Measurements from ENCODE around the gene POU6F1. TPM values are rescaled to one million over a fixed set of nuclear protein-coding genes. Genes with fewer than 3 reads are reported as not detected.

POU6F1 gene
- total RNA-seq, 2 experiments from 2014 or later = 12.1 to 12.4 TPM

DNA sequence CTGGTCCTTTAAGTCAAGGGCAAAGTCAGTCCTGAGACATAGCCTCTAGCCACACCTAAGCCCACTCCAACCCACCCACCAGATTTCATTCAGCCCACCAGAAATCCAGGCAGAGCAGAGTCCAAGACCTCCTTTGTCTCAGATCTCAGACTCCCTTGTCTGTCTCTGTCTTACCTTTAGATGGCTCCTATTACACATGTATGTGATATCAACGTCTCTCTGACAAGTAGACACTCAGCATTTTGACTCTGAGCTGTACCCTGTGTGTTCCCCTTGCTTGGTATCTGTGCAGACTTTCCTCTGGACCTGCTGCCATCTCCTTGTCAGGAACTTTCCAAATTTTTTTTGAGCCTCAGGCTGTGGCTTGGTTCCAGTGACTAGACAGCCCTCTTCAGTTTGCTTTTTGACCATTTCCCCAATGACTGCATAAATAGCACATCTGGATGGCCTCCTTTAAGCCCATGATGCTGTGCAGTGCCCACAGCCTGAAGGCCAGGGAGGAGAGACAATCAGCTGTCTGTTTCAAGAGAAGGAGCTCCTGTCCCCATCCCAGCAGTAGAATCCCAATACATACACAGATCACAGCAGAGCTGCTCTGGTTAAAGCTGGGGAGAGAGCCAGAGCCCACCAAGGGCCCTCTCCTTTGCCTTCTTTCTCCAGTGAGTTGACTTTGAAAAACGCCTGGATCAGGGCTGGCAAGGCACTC is 7.0 kb downstream of the POU6F1 start:
- intact Hi-C loops (cut with micrococcal nuclease) = no loop called here
- POLR2A ChIA-PET = no interaction called here

DNA sequence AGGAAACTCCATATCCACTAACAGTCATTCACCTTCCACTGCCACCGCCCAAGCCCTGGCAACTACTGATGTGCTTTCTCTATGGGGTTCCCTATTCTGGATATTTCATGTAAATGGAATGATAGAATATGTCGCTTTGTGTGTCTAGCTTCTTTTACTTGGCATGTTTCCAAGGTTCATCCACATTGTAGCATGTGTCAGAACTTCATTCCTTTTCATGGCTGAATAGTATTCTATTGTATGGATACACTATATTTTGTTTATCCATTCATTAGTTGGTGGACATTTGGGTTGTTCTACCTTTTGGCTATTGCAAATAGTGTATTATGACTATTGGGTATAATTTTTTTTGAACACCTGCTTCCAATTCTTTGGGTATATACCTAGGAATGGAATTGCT is 8.6 kb downstream of the POU6F1 start:
- POLR2A ChIA-PET = interaction anchor here (1.3 kb wide), 1 partner anchor 9 kb away, joined by 4 read pairs; the partner anchor contains the start of gene POU6F1
- H3K4me1 Mint-ChIP-seq (ENCODE audit: low read depth) = no peaks in the 10 kb centered on the region

More for the DNA sequence above, 7.0 kb downstream of the POU6F1 start:
- H3K27ac Mint-ChIP-seq = peak overlapping the region; percentile 10
- no peak for DNase-seq
- CTCF ChIA-PET = no interaction called here
- H3K36me3 Mint-ChIP-seq = peaks cover 2% of the 10 kb centered on the region
- H3K9me3 Mint-ChIP-seq = no peaks in the 10 kb centered on the region
- H3K27me3 Mint-ChIP-seq = no peaks in the 10 kb centered on the region
- H3K4me1 Mint-ChIP-seq (ENCODE audit: low read depth) = no peaks in the 10 kb centered on the region
- no peak overlapping the region for H3K4me3 Mint-ChIP-seq

DNA sequence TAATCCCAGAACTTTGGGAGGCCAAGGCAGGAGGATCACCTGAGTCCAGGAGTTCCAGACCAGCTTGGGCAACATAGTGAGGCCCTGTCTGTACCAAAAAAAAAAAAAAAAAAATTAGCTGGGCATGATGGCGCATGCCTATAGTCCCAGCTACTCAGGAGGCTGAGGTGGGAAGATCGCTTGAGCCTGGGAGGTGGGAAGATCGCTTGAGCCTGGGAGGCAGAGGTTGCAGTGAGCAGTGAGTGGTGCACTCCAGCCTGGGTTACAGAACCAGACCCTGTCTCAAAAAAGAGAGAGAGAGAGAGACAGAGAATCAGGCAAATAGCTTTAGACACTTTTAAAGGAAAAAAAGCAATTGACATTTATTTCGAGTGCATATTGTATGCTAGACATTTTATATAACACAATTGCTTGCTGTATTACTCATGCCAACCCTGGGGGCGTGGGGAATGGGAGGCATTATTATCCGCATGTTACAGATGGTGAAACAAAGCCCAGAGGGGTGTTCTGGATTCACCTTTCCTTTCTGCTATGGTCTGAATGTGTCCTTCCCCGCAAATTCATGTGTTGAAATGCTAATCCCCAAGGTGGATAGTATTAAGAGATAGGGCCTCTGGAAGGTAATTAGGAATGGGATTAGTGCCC is 9.7 kb downstream of the POU6F1 start:
- Mint-ChIP-seq H3K36me3 (peaks cover 2% of the 10 kb centered on the region), H3K9me3 (no peaks in the 10 kb centered on the region), H3K27ac (no peak overlapping the region), H3K4me1 (ENCODE audit: low read depth) (peaks cover 8% of the 10 kb centered on the region), H3K4me3 (no peak overlapping the region), H3K27me3 (no peaks in the 10 kb centered on the region)
- DNase-seq = no peak
- ChIA-PET CTCF (no interaction called here), POLR2A (interaction anchor here (1.3 kb wide), 1 partner anchor 10 kb away, joined by 4 read pairs; the partner anchor contains the start of gene POU6F1)
- intact Hi-C loops (cut with micrococcal nuclease) = no loop called here

More for the DNA sequence above, 8.6 kb downstream of the POU6F1 start:
- CTCF ChIA-PET = no interaction called here
- DNase-seq = no peak
- Mint-ChIP-seq H3K27ac (no peak overlapping the region), H3K9me3 (no peaks in the 10 kb centered on the region), H3K4me3 (no peak overlapping the region), H3K36me3 (peaks cover 2% of the 10 kb centered on the region), H3K27me3 (no peaks in the 10 kb centered on the region)
- intact Hi-C loops (cut with micrococcal nuclease) = no loop called here

DNA sequence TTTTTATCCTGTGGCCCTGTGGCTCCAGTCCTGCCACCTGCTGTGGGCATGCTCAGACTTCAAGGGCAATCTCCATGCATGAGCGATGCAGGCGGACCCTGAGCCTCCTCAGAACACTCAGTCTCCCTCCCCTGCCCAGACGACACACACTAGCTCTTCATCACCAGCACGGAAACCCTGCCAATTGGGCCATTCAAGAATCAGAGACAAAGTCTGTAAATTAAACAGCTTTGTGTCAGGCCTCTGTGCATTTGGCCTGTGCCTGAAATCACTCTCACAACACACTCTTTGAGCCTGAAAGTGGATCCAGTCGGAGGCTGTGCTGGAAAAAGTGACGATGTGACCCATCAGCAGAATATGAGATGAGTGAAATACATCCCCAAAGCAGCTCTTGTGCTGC is 12.5 kb downstream of the POU6F1 start:
- DNase-seq = no peak
- no peak overlapping the region for H3K27ac Mint-ChIP-seq
- H3K36me3 Mint-ChIP-seq = peaks cover 2% of the 10 kb centered on the region
- intact Hi-C loops (cut with micrococcal nuclease) = no loop called here
- H3K4me1 Mint-ChIP-seq (ENCODE audit: low read depth) = peaks cover 22% of the 10 kb centered on the region
- no peaks in the 10 kb centered on the region for H3K27me3 Mint-ChIP-seq
- no peak overlapping the region for H3K4me3 Mint-ChIP-seq
- CTCF ChIA-PET = interaction anchor here (0.9 to 2.7 kb wide), 2 partner anchors 13 to 136 kb away, joined by 3 to 11 read pairs; partner anchors contain the start of gene POU6F1
- no peaks in the 10 kb centered on the region for H3K9me3 Mint-ChIP-seq
- POLR2A ChIA-PET = interaction anchor here (5.1 kb wide), 1 partner anchor 13 kb away, joined by 17 read pairs; the partner anchor contains the start of gene POU6F1

DNA sequence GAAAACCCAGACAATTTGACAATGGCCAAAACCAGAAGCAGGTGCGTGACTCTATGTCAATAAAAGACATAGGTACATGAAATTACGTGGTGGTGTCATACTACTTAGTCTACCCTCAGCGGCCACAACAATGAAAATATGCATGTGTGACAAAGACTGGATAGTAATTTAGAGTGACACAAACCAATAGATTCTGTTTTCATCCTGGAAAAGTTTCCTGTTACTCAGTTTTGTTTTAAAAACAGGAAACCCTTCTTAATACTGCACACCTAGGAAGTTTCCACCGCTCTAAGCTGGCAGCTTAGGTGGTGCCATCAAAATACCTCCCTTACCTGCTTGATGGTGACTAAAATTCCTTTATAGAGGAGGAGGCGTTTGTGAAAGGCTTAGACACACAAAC is 15.1 kb downstream of the POU6F1 start:
- Mint-ChIP-seq H3K27ac (peak overlapping the region; percentile 38), H3K9me3 (no peaks in the 10 kb centered on the region), H3K27me3 (no peaks in the 10 kb centered on the region), H3K4me1 (ENCODE audit: low read depth) (peaks cover 22% of the 10 kb centered on the region), H3K4me3 (no peak overlapping the region), H3K36me3 (peaks cover 2% of the 10 kb centered on the region)
- POLR2A ChIA-PET = interaction anchor here (1.0 to 5.1 kb wide), 2 partner anchors 15 to 190 kb away, joined by 3 to 17 read pairs; partner anchors contain the start of gene POU6F1
- intact Hi-C loops (cut with micrococcal nuclease) = loop anchor here (1.0 kb wide), 1 partner anchor 115 kb away; no protein-coding TSS in a partner anchor
- DNase-seq = peak; percentile 23
- CTCF ChIA-PET = no interaction called here

DNA sequence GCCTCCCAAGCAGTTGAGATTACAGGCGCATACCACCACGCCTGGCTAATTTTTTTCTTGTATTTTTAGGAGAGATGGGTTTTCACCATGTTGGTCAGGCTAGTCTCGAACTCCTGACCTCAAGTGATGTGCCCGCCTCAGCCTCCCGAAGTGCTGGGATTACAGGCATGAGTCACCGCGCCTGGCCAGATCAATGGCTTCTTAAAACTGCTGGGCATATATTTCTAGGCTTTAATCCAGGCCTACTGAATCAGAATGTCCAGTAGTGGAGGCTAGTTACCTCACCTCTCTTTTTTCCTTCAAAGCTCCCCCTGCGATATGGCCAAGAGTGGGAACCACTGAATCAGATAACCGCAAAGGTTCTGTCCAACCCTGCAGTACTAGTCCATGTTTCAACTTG is 17.1 kb downstream of the POU6F1 start:
- no peak for DNase-seq
- Mint-ChIP-seq H3K9me3 (no peaks in the 10 kb centered on the region), H3K36me3 (no peaks in the 10 kb centered on the region), H3K4me1 (ENCODE audit: low read depth) (peaks cover 22% of the 10 kb centered on the region), H3K4me3 (no peak overlapping the region), H3K27me3 (no peaks in the 10 kb centered on the region), H3K27ac (no peak overlapping the region)
- intact Hi-C loops (cut with micrococcal nuclease) = no loop called here
- ChIA-PET CTCF (no interaction called here), POLR2A (no interaction called here)

DNA sequence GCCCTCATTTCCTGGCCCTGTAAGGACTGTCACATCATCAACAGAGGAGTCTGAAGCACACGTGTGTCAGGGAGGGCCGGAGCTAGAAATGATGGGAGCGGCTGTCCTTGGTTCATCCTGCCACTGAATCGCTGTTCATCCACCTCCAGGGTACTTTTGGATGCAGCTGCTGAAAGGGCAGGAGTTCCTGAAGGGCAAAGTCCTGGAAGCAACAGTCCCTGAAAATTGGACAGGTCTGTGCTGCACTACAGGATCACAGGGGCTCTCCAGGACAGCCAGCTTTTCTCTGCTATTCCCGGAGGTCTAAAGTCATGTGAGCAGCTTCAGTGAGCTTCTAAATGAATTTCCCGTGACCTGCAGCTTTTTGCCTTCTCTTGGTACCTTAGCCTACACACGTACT is 17.7 kb downstream of the POU6F1 start:
- ChIA-PET CTCF (no interaction called here), POLR2A (no interaction called here)
- Mint-ChIP-seq H3K4me3 (no peak overlapping the region), H3K27ac (no peak overlapping the region), H3K27me3 (no peaks in the 10 kb centered on the region), H3K9me3 (no peaks in the 10 kb centered on the region), H3K4me1 (ENCODE audit: low read depth) (peaks cover 22% of the 10 kb centered on the region), H3K36me3 (no peaks in the 10 kb centered on the region)
- DNase-seq = no peak
- intact Hi-C loops (cut with micrococcal nuclease) = no loop called here

DNA sequence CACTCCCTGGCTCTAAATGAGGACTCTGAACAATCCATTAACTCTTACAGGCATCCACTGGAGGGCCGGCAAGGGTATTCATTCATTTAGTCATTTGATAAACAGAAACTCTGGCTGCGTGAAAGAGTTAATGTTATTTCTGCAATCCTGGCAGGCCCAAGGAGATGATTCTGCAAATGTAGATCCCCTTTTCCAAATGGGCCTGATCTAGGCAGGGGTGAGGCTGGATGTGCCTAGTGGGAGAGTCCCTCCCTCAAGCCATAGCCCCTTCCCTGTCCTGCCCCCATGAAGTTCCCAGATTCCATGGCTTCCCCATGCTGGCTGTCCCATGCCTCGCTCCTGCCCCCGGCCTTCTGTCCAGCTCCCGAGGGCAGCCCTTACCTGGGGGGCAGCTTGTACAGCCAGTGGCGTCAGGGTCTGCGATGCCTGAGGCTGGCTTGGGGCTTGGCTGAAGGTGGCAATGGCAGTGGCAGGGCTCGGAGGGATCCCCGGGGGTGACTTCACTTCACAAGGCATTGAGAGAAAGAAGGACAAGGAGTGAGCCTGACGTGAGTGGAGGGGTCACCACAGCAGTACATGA is 18.4 kb downstream of the POU6F1 start:
- Mint-ChIP-seq H3K27ac (no peak overlapping the region), H3K27me3 (no peaks in the 10 kb centered on the region), H3K9me3 (no peaks in the 10 kb centered on the region), H3K4me1 (ENCODE audit: low read depth) (peaks cover 22% of the 10 kb centered on the region), H3K4me3 (no peak overlapping the region), H3K36me3 (no peaks in the 10 kb centered on the region)
- POLR2A ChIA-PET = no interaction called here
- DNase-seq = no peak
- CTCF ChIA-PET = no interaction called here
- intact Hi-C loops (cut with micrococcal nuclease) = no loop called here

DNA sequence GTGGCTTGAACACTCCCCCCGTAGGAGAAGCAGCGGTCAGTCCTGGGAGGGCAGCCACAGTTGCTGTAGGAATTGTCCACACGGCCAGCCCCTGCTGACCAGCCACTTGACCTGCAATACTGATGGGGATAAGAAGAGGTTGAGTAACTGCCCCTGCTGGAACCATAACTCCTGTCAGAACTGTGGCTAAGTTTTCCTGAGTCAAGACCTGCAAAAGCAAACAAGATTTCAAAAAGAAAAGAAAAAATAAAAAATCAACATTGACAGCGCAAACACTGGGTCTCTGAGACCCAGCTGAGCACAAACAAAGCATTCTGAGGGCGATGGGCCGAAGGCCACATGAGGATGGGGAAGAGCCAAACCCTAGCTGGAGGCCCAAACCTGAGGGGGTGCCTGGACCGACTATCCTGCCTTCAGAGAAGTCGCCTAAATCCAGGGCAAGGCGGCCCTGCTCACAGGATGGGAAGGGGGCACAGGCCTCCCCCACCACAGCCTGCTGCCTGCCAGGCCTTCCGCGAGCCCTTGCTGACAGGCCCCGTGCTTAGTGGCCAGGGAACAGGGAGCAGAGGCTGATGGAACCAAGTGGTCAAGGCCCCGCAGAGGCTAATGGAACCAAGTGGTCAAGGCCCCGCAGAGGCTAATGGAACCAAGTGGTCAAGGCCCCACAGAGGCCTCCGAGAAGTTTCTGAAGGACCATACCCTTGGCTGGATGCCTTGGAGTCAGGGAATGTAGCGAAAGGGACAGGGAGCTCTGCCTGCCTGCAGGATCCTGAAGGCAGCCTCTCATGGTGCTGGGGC is 19.1 kb downstream of the POU6F1 start:
- no peaks in the 10 kb centered on the region for H3K9me3 Mint-ChIP-seq
- intact Hi-C loops (cut with micrococcal nuclease) = no loop called here
- CTCF ChIA-PET = no interaction called here
- H3K27ac Mint-ChIP-seq = no peak overlapping the region
- no peaks in the 10 kb centered on the region for H3K27me3 Mint-ChIP-seq
- H3K36me3 Mint-ChIP-seq = no peaks in the 10 kb centered on the region
- peaks cover 20% of the 10 kb centered on the region for H3K4me1 Mint-ChIP-seq (ENCODE audit: low read depth)
- POLR2A ChIA-PET = no interaction called here
- H3K4me3 Mint-ChIP-seq = no peak overlapping the region
- no peak for DNase-seq

DNA sequence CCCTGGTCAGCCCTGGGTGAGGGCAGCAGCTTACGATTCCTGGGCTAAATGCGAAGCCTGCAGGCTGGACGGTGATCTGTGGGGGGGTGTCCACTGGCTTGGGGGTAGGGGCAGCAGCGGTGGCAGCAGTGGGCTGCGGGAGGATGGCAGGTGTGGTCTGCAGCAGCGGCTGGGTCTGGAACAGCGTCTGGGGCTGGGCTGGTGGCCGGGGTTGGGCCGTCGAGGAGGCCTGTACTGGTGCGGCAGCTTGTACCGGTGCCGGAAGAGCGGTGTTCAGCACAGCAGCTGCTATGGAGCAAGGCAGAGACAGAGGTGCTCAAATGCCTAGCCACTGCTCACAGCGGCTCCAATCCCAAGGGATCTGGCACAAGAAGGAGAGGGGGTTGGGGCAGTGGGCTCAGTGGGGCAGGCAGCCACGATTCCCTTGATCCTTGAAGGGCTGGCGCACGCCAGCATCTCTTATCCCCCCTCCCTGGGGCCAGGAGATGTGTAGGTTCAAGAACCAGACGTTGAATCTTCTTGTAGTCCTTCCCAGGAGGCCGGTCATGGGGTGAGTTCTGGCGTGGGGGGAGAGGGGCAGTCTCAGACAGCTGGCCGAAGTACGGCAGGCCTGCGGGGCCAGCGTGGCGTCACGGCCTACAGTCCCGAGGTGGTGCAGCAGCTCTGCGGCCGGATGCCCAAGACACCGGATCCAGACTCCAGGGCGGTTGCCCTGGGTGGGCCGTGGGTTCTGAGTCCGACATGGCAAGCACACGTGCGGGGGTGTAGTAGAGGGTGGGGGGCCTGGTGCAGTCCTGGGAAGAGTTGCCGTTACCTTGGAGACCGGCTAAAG is 19.9 kb downstream of the POU6F1 start:
- Mint-ChIP-seq H3K9me3 (no peaks in the 10 kb centered on the region), H3K27me3 (no peaks in the 10 kb centered on the region), H3K4me1 (ENCODE audit: low read depth) (peaks cover 12% of the 10 kb centered on the region), H3K36me3 (no peaks in the 10 kb centered on the region), H3K27ac (no peak overlapping the region), H3K4me3 (no peak overlapping the region)
- POLR2A ChIA-PET = interaction anchor here (0.9 kb wide), 1 partner anchor 9 kb away, joined by 3 read pairs; no protein-coding TSS in a partner anchor
- CTCF ChIA-PET = interaction anchor here (0.8 kb wide), 1 partner anchor 55 kb away, joined by 3 read pairs; no protein-coding TSS in a partner anchor
- intact Hi-C loops (cut with micrococcal nuclease) = no loop called here
- no peak for DNase-seq

DNA sequence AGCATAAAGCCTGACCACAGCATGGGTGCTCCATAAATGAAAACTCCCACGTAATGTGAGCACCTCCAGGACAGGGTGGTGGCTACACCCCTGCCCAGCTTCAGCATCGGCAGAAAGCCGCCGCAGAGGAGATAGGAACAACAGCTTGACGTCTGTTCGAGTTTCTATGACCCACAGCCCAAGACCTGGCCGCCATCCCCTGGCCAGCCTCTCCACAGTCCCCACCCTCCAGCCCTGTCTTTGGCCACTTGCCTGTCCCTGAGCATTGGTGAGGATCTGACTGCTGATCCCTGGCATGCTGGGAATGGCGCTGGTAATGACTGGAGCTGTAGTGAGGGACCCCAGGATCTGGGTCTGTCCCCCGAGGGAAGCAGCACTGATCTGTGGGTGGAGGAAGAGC is 21.3 kb downstream of the POU6F1 start:
- DNase-seq = no peak
- intact Hi-C loops (cut with micrococcal nuclease) = no loop called here
- Mint-ChIP-seq H3K27me3 (no peaks in the 10 kb centered on the region), H3K36me3 (no peaks in the 10 kb centered on the region), H3K9me3 (no peaks in the 10 kb centered on the region), H3K27ac (no peak overlapping the region), H3K4me3 (no peak overlapping the region), H3K4me1 (ENCODE audit: low read depth) (peaks cover 5% of the 10 kb centered on the region)
- ChIA-PET CTCF (no interaction called here), POLR2A (no interaction called here)

Data from activated CD4-positive, alpha-beta memory T cell treated with anti-CD3 and anti-CD28 coated beads for 36 hours (primary cell).